KOPT-K1 (cell line): Measurements from ENCODE around the gene CIC.

ENCODE experiments used
- H3K27ac ChIP-seq: fragments of 200-600 bp; sonication (generic); 2 replicates; pipeline ENCODE4 v1.5.1; 2016; ENCODE audit warnings: antibody characterized with exemption, mild to moderate bottlenecking, low read depth, low read length; ENCODE audit not compliant: poor library complexity, severe bottlenecking
- H3K36me3 ChIP-seq: fragments of 200-600 bp; sonication (generic); 2 replicates; pipeline ENCODE4 v1.5.1; 2017; ENCODE audit warnings: antibody characterized with exemption, mild to moderate bottlenecking, low read length, moderate library complexity; ENCODE audit not compliant: insufficient read depth
- H3K9me3 ChIP-seq: fragments of 200-600 bp; sonication (generic); 2 replicates; pipeline ENCODE4 v1.5.1; 2017; ENCODE audit warnings: antibody characterized with exemption, low read length, mild to moderate bottlenecking; ENCODE audit not compliant: insufficient read depth, poor library complexity, severe bottlenecking

Gene CIC

DNA sequence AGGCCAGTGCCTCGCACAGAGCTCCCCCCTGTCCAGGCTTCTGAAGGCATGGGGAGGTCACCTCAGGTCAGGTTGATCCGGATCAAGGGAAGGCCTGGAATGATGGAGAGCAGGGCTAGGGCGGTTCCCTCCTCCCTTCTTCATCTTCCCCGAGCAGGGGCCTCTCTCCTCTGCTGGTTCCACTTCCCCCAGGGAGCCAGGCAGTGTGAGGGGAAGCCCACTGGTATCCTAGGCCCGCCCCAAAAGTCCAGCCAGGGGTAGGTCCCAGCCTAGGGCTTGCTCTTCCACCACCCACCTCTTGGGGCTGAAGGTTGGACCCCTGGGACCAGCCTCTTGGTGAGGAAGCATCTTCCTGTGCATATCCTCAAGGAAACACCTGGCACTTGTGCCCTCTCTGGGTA is 16.5 kb downstream of the CIC start:
- Histone ChIP-seq H3K36me3 (peaks cover 46% of the 10 kb centered on the region), H3K27ac (peak overlapping the region; percentile 72), H3K9me3 (no peaks in the 10 kb centered on the region)

GRCh38 chr19:42285988-42286348 is 16.9 kb downstream of the CIC start:
- Histone ChIP-seq H3K27ac (peak overlapping the region; percentile 72), H3K36me3 (peaks cover 50% of the 10 kb centered on the region)

GRCh38 chr19:42286349-42287016 is 17.4 kb downstream of the CIC start:
- H3K36me3 ChIP-seq: peaks cover 56% of the 10 kb centered on the region
- no peaks in the 10 kb centered on the region for H3K9me3 ChIP-seq
- H3K27ac ChIP-seq: peak overlapping the region; percentile 72

More at GRCh38 chr19:42285988-42286348, 16.9 kb downstream of the CIC start:
- no peaks in the 10 kb centered on the region for H3K9me3 ChIP-seq

GRCh38 chr19:42287017-42287826 is 18.2 kb downstream of the CIC start:
- H3K9me3 ChIP-seq: no peaks in the 10 kb centered on the region
- H3K27ac ChIP-seq: no peak overlapping the region
- peaks cover 63% of the 10 kb centered on the region for H3K36me3 ChIP-seq

GRCh38 chr19:42287827-42288107 is 18.7 kb downstream of the CIC start:
- no peak overlapping the region for H3K27ac ChIP-seq
- peaks cover 68% of the 10 kb centered on the region for H3K36me3 ChIP-seq

GRCh38 chr19:42288387-42288786 is 19.3 kb downstream of the CIC start:
- peaks cover 75% of the 10 kb centered on the region for H3K36me3 ChIP-seq
- no peak overlapping the region for H3K27ac ChIP-seq

More at GRCh38 chr19:42287827-42288107, 18.7 kb downstream of the CIC start:
- no peaks in the 10 kb centered on the region for H3K9me3 ChIP-seq

GRCh38 chr19:42288881-42289555 is 20.0 kb downstream of the CIC start:
- Histone ChIP-seq H3K9me3 (no peaks in the 10 kb centered on the region), H3K36me3 (peaks cover 81% of the 10 kb centered on the region), H3K27ac (no peak overlapping the region)

More at GRCh38 chr19:42288387-42288786, 19.3 kb downstream of the CIC start:
- no peaks in the 10 kb centered on the region for H3K9me3 ChIP-seq

DNA sequence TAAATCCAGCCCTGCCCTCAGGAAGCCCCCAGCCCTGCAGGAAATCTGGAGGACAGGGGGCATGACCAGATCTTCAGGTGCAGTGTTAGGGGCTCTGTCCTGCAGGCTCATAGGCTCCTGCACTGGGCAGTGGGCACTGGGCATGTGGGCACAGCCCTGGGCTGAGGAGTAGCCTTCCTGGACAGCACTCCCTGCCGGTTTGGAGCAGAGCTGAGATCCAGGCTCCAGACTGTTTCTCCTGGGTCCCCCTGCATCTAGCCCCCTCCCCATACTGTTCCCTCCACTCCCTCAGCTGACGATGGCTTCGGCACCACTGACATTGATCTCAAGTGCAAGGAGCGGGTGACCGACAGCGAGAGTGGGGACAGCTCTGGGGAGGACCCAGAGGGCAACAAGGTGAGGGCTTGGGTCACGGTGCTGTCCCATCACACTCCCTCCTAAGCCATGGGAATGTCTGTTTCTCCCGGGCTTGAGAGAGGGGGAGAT is 20.5 kb downstream of the CIC start:
- H3K36me3 ChIP-seq: peaks cover 87% of the 10 kb centered on the region
- H3K27ac ChIP-seq: no peak overlapping the region

GRCh38 chr19:42290136-42290522 is 21.1 kb downstream of the CIC start:
- Histone ChIP-seq H3K9me3 (no peaks in the 10 kb centered on the region), H3K27ac (no peak overlapping the region), H3K36me3 (peaks cover 90% of the 10 kb centered on the region)

More for the DNA sequence above, 20.5 kb downstream of the CIC start:
- H3K9me3 ChIP-seq: no peaks in the 10 kb centered on the region

DNA sequence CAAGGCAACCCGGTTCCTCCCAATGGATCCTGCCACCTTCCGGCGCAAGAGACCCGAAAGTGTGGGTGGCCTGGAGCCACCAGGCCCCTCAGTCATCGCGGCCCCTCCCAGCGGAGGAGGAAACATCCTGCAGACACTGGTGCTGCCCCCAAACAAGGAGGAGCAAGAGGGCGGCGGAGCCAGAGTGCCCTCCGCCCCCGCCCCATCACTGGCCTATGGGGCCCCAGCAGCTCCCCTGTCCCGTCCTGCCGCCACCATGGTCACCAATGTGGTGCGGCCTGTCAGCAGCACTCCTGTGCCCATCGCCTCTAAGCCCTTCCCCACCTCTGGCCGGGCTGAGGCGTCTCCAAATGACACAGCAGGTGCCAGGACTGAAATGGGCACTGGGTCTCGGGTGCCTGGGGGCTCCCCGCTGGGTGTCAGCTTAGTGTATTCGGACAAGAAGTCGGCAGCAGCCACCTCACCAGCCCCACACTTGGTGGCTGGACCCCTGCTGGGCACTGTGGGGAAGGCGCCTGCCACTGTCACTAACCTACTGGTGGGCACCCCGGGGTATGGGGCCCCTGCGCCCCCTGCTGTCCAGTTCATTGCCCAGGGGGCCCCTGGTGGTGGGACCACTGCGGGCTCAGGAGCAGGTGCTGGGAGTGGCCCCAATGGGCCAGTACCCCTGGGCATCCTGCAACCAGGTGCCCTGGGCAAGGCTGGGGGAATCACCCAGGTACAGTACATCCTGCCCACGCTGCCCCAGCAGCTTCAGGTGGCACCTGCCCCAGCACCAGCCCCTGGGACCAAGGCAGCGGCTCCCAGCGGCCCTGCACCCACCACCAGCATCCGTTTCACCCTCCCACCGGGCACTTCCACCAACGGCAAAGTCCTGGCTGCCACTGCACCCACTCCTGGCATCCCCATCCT is 21.7 kb downstream of the CIC start:
- peaks cover 96% of the 10 kb centered on the region for H3K36me3 ChIP-seq
- H3K9me3 ChIP-seq: no peaks in the 10 kb centered on the region
- H3K27ac ChIP-seq: no peak overlapping the region

DNA sequence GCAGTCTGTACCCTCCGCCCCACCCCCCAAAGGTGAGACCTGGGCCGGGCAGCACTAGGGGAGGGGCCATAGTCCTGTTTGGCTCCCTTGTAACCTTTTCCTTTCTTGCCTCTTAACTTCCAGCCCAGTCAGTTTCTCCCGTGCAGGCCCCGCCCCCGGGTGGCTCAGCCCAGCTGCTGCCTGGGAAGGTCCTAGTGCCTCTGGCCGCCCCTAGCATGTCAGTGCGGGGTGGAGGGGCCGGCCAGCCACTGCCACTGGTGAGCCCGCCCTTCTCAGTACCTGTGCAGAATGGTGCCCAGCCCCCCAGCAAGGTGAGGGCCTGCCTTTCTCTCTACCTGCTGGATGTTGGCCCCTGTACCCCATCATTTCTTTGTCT is 22.4 kb downstream of the CIC start:
- Histone ChIP-seq H3K27ac (no peak overlapping the region), H3K36me3 (peaks cover 94% of the 10 kb centered on the region), H3K9me3 (no peaks in the 10 kb centered on the region)

- H3K9me3 ChIP-seq: no peaks in the 10 kb centered on the region
- H3K27ac ChIP-seq: no peak overlapping the region
- H3K36me3 ChIP-seq: peaks cover 95% of the 10 kb centered on the region
These were observed 23.2 kb downstream of the CIC start for GRCh38 chr19:42292042-42292960.

- no peaks in the 10 kb centered on the region for H3K9me3 ChIP-seq
- H3K36me3 ChIP-seq: peaks cover 93% of the 10 kb centered on the region
- no peak overlapping the region for H3K27ac ChIP-seq
These were observed 23.9 kb downstream of the CIC start for GRCh38 chr19:42292963-42293362.

GRCh38 chr19:42293540-42293939 is 24.5 kb downstream of the CIC start:
- H3K9me3 ChIP-seq: no peaks in the 10 kb centered on the region
- H3K27ac ChIP-seq: no peak overlapping the region
- H3K36me3 ChIP-seq: peaks cover 93% of the 10 kb centered on the region
